Uterus (tissue), 2 donors: Measurements from ENCODE around the gene TASP1.

Experiments used
- POLR2A ChIP-seq, 2 donors: fragments of 450-650 bp; IDR thresholded peaks; one replicate each; pipeline ENCODE4 v1.6.1; 2016; ENCODE audit warnings: antibody characterized with exemption in 2 of 2, mild to moderate bottlenecking in 1 of 2, moderate library complexity in 1 of 2
- TF ChIP-seq, protein P1 (sequence below), 4 experiments: fragments of 200-600 bp in 2 of 4; fragments of 450-650 bp in 2 of 4; sonication (generic) in 2 of 4; IDR thresholded peaks; one replicate each; pipeline ENCODE4 v1.5.1; 2016 to 2019; ENCODE audit warnings: antibody characterized with exemption in 4 of 4, mild to moderate bottlenecking in 2 of 4, moderate library complexity in 1 of 4

GRCh38 chr20:13638162-13638495 lies 603 bp downstream of the TASP1 start:
- TF ChIP-seq, protein P1, sequence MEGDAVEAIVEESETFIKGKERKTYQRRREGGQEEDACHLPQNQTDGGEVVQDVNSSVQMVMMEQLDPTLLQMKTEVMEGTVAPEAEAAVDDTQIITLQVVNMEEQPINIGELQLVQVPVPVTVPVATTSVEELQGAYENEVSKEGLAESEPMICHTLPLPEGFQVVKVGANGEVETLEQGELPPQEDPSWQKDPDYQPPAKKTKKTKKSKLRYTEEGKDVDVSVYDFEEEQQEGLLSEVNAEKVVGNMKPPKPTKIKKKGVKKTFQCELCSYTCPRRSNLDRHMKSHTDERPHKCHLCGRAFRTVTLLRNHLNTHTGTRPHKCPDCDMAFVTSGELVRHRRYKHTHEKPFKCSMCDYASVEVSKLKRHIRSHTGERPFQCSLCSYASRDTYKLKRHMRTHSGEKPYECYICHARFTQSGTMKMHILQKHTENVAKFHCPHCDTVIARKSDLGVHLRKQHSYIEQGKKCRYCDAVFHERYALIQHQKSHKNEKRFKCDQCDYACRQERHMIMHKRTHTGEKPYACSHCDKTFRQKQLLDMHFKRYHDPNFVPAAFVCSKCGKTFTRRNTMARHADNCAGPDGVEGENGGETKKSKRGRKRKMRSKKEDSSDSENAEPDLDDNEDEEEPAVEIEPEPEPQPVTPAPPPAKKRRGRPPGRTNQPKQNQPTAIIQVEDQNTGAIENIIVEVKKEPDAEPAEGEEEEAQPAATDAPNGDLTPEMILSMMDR (IDR thresholded peaks at IDR 0.05) = no peak
- no peak for TF ChIP-seq POLR2A (IDR thresholded peaks at IDR 0.05)
